Vagina (tissue), 2 donors: ENCODE results near the gene LRRC74A. TPM values are rescaled to one million over a fixed set of nuclear protein-coding genes. Genes with fewer than 3 reads are reported as not detected.
"Not testable (repeated sequence)": the region's sequence is repeated elsewhere in the genome, so short reads cannot be mapped to it uniquely, and the experiment has no call there.

Experiments used
- DNase-seq, 2 donors: peaks; one replicate each; pipeline ENCODE4 v3.0.0-alpha.2; 2017; ENCODE audit errors: extremely low spot score in 2 of 2
- H3K27ac ChIP-seq: fragments of 200-600 bp; sonication (generic); one replicate; pipeline ENCODE4 v1.5.1; 2019
- H3K27me3 ChIP-seq: fragments of 200-600 bp; sonication (generic); one replicate; pipeline ENCODE4 v1.5.1; 2019
- H3K36me3 ChIP-seq, 2 donors: fragments of 200-600 bp; sonication (generic); one replicate each; pipeline ENCODE4 v1.5.1; 2017 to 2019
- H3K4me1 ChIP-seq: fragments of 200-600 bp; sonication (generic); one replicate; pipeline ENCODE4 v1.5.1; 2019
- H3K4me3 ChIP-seq, 2 donors: fragments of 200-600 bp; sonication (generic); 1 replicate in 1 of 2; 2 replicates in 1 of 2; pipeline ENCODE4 v1.5.1; 2016 to 2019
- H3K9me3 ChIP-seq: fragments of 200-600 bp; sonication (generic); one replicate; pipeline ENCODE4 v1.5.1; 2019
- POLR2A ChIP-seq, 2 donors: fragments of 450-650 bp; IDR thresholded peaks; one replicate each; pipeline ENCODE4 v1.6.1; 2017; ENCODE audit warnings: antibody characterized with exemption in 2 of 2, mild to moderate bottlenecking in 2 of 2, moderate library complexity in 2 of 2
- POLR2AphosphoS5 ChIP-seq, 2 donors: sonication (generic); formaldehyde crosslinking; IDR thresholded peaks; one replicate each; pipeline ENCODE4 v1.9.0; 2017; ENCODE audit warnings: antibody characterized with exemption in 2 of 2, mild to moderate bottlenecking in 2 of 2, low read depth in 1 of 2; ENCODE audit not compliant: insufficient read depth in 1 of 2
- intact Hi-C: fragments of 100-400 bp; cut with DNase I; formaldehyde crosslinking; loops from one replicate; pipeline ENCODE4 v1.15.1; 2023
- total RNA-seq: library from RNA; depleted of rRNA; stranded (reverse); fragments of >200 nt; gene quantifications from one replicate; pipeline ENCODE4 v1.2.3, GENCODE V29; 2016
- TF ChIP-seq, protein P1 (sequence below), 3 experiments: fragments of 450-650 bp in 2 of 3; fragments of 200-600 bp in 1 of 3; sonication (generic) in 1 of 3; IDR thresholded peaks; one replicate each; pipeline ENCODE4 v1.5.1; 2017 to 2019; ENCODE audit warnings: antibody characterized with exemption in 3 of 3, mild to moderate bottlenecking in 2 of 3, moderate library complexity in 2 of 3

The LRRC74A gene
- total RNA-seq, 1 donor from 2014 or later, result not detected

DNA sequence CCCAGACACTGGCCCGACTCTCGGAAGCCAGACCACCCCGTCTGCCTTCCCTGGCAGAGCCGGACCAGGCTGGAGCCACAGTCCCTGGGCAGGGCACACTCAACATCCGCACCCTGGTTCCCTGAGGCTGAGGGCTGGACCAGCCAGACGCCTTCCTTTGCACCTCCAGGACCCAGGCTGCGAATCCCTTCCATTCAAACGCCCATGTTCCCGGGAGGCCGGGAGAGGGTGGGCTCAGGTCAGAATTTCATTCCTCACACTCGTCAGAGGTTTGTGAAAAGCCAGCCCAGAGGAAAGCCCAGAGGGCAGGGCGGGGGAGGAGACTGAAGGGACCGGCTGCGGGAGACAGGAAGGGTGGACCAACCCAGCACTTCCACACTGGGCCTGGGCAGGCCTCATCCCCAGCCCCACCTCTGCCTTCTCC lies 58.7 kb downstream of the LRRC74A start:
- Histone ChIP-seq H3K9me3 (no peaks in the 10 kb centered on the region), H3K36me3 (no peaks in the 10 kb centered on the region), H3K4me1 (peaks cover 27% of the 10 kb centered on the region), H3K4me3 (no peak overlapping the region), H3K27me3 (no peaks in the 10 kb centered on the region), H3K27ac (peak overlapping the region; percentile 49)
- no peak for DNase-seq
- intact Hi-C loops, result no loop called here
- TF ChIP-seq POLR2A (IDR thresholded peaks at IDR 0.05), result no peak
- no peak for TF ChIP-seq POLR2AphosphoS5 (IDR thresholded peaks at IDR 0.05; ENCODE audit: insufficient read depth in 1 of 2, low read depth in 1 of 2)
- TF ChIP-seq, protein P1, sequence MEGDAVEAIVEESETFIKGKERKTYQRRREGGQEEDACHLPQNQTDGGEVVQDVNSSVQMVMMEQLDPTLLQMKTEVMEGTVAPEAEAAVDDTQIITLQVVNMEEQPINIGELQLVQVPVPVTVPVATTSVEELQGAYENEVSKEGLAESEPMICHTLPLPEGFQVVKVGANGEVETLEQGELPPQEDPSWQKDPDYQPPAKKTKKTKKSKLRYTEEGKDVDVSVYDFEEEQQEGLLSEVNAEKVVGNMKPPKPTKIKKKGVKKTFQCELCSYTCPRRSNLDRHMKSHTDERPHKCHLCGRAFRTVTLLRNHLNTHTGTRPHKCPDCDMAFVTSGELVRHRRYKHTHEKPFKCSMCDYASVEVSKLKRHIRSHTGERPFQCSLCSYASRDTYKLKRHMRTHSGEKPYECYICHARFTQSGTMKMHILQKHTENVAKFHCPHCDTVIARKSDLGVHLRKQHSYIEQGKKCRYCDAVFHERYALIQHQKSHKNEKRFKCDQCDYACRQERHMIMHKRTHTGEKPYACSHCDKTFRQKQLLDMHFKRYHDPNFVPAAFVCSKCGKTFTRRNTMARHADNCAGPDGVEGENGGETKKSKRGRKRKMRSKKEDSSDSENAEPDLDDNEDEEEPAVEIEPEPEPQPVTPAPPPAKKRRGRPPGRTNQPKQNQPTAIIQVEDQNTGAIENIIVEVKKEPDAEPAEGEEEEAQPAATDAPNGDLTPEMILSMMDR (IDR thresholded peaks at IDR 0.05), result no peak

DNA sequence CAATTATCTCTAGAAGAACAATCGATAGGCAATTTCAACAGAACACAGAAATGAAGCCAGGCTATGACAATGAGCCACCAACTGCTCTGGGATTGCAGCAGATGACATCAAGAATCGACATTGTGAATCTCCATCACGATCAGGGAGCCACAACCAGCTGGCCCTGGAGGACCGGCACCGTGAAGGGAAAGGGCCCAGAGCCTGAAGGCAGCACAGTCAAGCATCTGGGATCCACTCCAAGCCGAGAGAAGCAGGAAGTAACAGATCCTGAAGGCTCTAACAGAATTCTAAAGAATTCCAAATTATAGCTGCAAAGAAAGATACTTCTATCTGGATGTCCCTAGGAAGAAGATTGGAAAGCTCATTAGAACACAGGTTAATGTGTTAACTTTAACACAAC lies 61.0 kb downstream of the LRRC74A start:
- Histone ChIP-seq H3K27me3 (no peaks in the 10 kb centered on the region), H3K9me3 (no peaks in the 10 kb centered on the region), H3K27ac (no peak overlapping the region), H3K36me3 (no peaks in the 10 kb centered on the region), H3K4me1 (peaks cover 26% of the 10 kb centered on the region), H3K4me3 (no peak overlapping the region)
- no peak for DNase-seq
- intact Hi-C loops, result no loop called here
- no peak for TF ChIP-seq POLR2AphosphoS5 (IDR thresholded peaks at IDR 0.05; ENCODE audit: insufficient read depth in 1 of 2, low read depth in 1 of 2)

DNA sequence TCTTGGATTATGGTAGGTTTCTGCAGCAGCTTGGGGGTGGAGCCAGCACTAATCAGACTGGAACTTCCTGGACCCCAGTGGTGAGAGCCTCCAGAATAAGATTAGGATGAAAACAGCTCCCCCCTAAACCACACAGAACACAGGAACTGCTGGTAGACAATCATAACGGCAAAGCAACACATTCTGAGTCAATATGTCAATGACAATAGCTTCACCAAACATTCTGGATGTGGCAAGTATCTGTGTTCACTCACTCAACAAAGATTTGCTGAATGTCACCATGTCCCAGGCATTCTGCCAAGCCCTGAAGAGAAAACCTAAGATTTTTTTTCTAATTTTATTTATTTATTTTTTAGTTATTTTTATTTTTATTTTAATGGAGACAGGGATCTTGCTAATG lies 65.2 kb downstream of the LRRC74A start:
- no peaks in the 10 kb centered on the region for H3K4me1 ChIP-seq
- H3K36me3 ChIP-seq, result no peaks in the 10 kb centered on the region
- no peaks in the 10 kb centered on the region for H3K9me3 ChIP-seq
- H3K27ac ChIP-seq, result no peak overlapping the region
- intact Hi-C loops, result no loop called here
- DNase-seq, result no peak
- no peaks in the 10 kb centered on the region for H3K27me3 ChIP-seq
- TF ChIP-seq POLR2A (IDR thresholded peaks at IDR 0.05) (no peak), POLR2AphosphoS5 (IDR thresholded peaks at IDR 0.05; ENCODE audit: insufficient read depth in 1 of 2, low read depth in 1 of 2) (no peak)
- TF ChIP-seq, protein P1 (IDR thresholded peaks at IDR 0.05), result no peak
- H3K4me3 ChIP-seq, result no peak overlapping the region

DNA sequence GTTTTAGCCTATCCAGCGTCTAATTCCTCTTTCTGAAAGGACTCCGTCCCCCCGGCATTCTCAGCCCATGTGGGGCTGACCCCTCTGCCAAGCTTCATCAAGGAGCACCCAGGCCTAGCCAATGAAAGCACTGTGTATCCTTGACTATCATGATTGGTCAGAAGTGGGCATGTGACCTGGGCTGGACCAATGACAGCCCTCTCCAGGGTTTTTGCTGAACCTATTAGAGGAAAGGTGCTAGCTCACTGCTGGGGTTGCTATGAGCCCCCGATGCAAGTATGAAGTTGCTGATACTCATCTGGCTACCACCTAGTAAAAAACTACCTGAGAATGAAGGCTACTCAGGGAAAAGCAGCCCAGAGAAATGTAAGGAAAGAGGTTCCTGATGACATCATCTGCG lies 68.1 kb downstream of the LRRC74A start:
- intact Hi-C loops, result no loop called here
- no peak for DNase-seq

DNA sequence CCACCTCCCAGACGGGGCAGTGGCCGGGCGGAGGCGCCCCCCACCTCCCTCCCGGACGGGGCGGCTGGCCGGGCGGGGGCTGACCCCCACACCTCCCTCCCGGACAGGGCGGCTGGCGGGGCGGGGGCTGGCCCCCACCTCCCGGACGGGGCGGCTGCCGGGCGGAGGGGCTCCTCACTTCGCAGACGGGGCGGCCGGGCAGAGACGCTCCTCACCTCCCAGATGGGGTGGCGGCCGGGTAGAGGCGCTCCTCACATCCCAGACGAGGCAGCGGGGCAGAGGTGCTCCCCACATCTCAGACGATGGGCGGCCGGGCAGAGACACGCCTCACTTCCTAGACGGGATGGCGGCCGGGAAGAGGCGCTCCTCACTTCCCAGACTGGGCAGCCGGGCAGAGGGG lies 71.8 kb downstream of the LRRC74A start:
- H3K27me3 ChIP-seq, H3K36me3 ChIP-seq, H3K4me3 ChIP-seq, H3K27ac ChIP-seq, intact Hi-C loops, DNase-seq, H3K9me3 ChIP-seq: not testable (repeated sequence)
- peaks cover 30% of the 10 kb centered on the region for H3K4me1 ChIP-seq

More for the DNA sequence above, 68.1 kb downstream of the LRRC74A start:
- H3K27me3 ChIP-seq, result no peaks in the 10 kb centered on the region
- H3K27ac ChIP-seq, result no peak overlapping the region
- no peaks in the 10 kb centered on the region for H3K4me1 ChIP-seq
- no peaks in the 10 kb centered on the region for H3K36me3 ChIP-seq
- H3K4me3 ChIP-seq, result no peak overlapping the region
- TF ChIP-seq POLR2A (IDR thresholded peaks at IDR 0.05) (no peak), POLR2AphosphoS5 (IDR thresholded peaks at IDR 0.05; ENCODE audit: insufficient read depth in 1 of 2, low read depth in 1 of 2) (no peak)
- no peaks in the 10 kb centered on the region for H3K9me3 ChIP-seq

DNA sequence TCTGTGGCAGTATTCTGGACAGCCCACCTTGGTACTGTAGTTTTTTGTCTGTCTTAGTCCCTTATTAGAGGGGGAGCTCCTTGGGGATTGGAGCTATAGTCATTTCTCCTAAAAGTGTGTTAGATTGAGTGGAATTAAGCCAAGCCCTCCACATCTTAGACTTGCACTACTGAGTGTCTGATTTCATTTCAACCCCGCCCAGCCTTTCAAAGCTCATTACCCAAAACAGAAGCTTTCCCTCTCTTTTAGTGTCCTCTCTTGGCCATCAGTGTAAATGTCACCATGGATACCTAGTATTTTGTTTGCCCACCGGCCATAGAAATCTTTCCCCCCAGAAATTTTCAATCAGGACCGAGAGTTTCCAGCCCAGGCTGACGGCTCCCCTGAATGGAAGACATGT lies 74.5 kb downstream of the LRRC74A start:
- Histone ChIP-seq H3K27ac (peak overlapping the region; percentile 79), H3K36me3 (no peaks in the 10 kb centered on the region)

More for the DNA sequence above, 74.5 kb downstream of the LRRC74A start:
- no peak overlapping the region for H3K4me3 ChIP-seq
- TF ChIP-seq POLR2AphosphoS5 (IDR thresholded peaks at IDR 0.05; ENCODE audit: insufficient read depth in 1 of 2, low read depth in 1 of 2) (no peak), POLR2A (IDR thresholded peaks at IDR 0.05) (no peak)
- TF ChIP-seq, protein P1 (IDR thresholded peaks at IDR 0.05), result no peak
- intact Hi-C loops, result no loop called here
- H3K27me3 ChIP-seq, result no peaks in the 10 kb centered on the region
- DNase-seq, result no peak
- H3K9me3 ChIP-seq, result no peaks in the 10 kb centered on the region
- H3K4me1 ChIP-seq, result peaks cover 56% of the 10 kb centered on the region
